ENCODE results near the gene AGTRAP.

Gene AGTRAP

DNA sequence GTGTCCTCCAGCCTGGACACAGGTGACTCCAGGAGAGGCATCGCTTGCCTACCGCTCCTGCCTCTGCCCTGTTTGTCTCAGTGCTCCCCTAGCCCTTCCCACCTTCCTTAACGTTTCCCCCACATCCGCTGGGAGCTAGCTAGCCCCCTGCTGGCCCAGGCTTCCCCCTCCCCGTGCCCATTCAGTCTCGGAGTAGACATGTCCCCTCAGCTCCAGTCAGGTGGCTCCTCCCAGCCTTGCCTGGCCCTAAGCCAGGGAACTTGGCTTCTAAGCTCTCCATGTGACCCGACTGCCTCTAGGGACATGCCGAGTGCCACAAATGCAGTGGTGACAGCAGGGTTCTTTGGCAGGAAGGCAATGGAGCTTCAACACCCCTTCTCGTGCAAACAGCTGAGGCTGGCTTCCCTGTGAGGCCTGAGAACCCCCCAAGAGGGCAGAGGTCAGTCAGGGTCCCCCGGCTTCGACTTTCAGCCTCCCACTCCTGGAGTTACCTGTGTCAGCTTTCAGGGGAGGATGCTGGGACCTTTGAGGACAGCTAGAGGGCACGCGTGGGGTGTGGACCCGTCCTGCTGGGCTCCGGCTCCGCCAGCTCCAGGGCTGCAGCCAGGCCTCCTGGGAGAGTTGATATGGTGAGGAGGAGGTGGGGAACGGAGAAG lies 28.2 kb upstream of the AGTRAP start:
- no peak for DNase-seq

DNA sequence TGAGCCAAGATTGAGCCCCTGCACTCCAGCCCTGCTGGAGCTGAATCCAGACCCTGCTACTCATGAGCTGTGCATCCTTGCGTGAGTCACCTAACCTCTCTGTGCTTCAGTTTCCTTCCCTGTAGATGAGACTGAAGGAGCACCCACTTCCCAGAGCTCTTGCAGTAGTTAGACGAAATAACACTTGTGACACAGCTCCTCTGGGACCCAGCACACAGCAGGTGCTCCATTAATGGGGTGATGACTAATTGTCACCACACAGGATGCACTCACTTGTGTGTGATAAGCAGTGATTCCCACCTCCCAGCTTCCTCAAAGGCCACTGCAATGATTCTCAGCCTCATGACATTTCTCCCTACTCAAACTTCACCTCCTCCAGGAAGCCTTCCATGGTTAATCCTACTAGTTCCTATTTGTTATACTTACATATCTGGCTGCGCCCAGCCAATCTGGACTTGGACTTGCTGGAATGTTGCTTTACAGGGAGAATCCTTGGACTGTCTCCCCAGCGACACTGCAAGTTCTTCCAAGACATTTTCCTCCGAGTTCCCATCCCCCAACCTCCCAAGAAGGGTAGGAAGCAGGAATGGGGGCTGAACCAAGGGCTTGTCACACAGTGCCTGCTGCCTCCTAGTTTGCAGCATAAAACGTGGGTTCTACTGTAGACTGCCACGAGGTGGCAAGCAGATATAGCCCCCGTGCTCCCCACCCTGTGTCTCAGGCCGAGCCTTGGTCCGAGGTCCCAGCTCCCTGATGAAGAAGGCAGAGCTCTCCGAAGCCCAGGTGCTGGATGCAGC lies 27.2 kb upstream of the AGTRAP start:
- DNase-seq: no peak

DNA sequence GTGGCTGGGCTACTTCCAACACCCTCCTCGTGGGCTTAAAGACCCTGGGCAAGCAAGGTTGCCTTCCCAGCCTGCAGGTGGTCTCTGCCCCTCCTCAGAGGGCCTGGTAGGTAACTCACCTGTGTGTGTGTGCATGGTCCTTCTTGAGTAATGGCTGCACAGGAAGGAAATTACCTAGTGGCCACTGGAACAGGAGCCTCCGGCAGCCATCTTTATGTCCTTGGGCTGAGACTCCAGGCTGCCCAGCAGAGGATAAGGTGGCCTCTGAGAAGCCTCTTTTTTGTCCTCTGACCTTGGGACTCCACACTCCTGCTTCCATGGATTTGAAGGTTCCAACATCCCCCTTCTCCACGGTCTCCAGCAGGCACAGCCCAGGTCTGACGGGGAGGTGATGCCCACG lies 24.4 kb upstream of the AGTRAP start:
- DNase-seq: no peak

DNA sequence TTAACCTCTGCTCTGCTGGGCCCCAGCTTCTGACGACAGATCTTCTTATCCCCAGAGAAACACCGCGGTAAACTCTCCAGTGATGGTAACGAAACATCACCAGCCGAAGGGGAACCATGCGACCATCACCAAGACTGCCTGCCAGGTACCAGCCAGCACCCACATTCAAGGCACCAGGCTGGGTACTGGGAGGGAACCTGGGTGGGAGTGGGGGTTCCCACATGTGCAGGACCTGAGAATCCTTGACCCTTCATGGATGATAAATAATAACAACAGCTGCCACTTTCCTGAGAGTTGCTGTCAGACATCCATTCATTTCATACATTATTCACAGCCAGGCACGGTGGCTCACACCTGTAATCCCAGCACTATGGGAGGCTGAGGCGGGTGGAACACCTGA lies 23.7 kb upstream of the AGTRAP start:
- no peak for DNase-seq

DNA sequence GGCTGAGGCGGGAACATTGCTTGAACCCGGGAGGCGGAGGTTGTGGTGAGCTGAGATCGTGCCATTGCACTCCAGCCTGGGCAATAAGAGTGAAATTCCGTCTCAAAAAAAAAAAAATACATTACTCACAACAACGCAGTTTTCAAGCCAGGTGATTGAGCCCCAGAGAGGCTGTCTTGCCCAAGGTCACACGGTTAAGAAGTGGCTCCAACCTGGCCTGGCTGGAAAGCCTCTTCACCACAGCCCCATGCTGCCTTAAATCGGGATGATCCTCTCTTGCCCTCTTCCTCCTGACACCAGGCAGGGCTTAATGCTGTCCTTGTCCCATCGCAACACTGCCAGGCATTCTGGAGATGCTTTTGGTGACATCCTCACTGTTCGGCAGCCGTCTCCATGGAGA lies 22.8 kb upstream of the AGTRAP start:
- no peak for DNase-seq

DNA sequence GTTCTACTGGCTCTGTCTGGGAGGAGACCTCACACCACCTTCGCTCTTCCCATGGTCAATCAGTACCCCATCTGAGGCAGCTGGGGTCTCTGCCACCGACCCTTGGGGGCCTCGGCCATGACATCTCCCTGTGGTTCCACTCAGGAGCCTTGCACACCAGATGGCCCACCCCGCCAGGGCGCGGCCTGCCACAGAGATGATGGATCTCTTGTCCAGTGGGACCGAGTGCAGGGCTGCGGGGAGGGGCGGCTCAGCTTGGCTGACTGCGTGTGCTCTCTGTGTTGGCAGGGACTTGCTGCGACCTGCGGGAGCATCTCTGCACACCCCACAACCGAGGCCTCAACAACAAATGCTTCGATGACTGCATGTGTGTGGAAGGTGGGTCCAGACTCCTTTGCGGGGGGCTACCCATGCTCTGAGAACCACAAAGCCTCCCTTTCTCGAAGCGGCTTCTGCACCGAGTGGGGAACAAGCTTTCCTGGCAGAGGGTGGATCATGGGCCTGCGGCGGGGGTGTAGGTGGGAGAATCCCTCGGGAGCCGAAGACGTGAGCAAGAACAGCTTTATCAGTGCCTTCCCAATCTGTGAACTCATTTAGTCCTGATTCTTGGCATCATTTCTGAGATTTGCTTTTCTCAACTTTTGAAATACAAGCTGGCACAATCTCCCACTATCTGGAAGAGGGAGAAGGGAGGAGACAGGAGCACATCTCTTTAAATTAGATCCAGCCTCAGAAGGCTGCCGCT lies 20.9 kb upstream of the AGTRAP start:
- DNase-seq: no peak

DNA sequence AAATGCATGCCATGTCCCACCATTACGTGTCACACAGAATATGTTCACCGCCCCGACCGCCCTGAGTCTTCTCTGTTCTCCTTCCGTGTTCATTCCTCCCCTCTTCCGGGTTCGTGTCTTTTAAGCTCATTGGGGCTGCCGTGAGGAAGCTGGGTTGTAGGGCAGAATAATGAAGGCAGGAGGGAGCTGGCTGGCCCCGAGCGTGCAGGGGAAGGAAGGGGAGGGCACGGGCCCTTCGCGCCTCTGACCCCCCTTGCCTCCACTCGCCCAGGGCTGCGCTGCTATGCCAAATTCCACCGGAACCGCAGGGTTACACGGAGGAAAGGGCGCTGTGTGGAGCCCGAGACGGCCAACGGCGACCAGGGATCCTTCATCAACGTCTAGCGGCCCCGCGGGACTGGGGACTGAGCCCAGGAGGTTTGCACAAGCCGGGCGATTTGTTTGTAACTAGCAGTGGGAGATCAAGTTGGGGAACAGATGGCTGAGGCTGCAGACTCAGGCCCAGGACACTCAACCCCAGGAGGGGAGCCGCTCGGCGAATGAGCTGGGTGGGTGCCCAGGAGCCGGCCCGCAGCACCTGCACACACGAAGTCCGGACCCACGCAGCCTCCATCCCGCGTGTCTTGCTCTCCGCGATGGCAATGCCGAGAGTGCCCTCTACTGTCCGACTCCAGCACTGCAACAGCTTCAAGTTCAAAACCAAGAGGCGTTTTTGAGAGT lies 16.5 kb upstream of the AGTRAP start:
- DNase-seq: peak; percentile 49

DNA sequence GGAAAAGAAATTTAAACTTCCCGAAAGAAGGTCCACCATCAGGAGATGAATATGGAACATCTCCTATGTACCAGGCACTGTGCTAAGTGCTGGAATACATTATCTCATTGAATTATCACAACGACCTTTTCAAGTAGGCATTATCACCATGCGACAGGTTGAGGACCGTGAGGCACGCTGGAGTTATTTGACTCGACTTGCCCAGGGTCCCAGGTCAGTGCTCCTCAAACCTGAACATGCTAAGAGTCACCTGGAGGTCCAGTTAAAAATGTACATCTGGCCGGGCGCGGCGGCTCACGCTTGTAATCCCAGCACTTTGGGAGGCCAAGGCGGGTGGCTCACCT lies 15.9 kb upstream of the AGTRAP start:
- no peak for DNase-seq

DNA sequence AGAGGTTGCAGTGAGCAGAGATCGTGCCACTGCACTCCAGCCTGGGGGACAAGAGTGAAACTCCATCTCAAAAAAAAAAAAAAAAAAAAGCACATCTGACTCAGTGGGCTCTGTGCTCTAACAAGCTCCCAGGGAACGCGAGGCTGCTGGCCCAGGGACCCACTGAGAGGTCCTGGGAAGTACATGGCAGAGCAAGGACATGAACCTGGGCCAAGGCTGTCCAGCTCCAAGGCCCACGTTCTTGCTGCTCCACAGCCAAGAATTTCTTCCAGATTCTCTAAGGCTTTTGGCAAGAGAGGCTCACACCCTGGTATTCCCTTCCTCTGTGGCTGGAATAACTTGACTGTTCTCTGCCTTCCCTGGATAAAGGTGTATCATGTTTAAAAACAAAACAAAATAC lies 15.4 kb upstream of the AGTRAP start:
- no peak for DNase-seq

DNA sequence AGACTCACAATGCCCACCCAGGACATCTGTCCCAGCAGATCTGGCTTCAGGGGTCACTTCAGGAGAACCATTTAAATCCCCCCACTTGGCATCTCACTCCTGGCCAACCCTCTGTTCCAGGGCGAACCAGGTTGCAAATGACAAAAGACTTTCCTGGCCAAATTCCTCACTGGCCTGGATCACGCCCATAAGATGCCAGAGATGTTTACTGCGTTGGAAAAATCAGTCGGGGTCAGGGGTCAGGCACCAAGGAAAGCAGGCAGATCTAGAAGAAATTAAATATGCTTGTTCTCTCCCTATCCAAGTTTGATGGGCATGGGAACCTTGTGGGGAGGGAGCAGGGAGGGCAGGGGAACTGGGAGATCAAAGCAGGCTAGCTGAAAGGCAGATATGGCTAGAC lies 14.6 kb upstream of the AGTRAP start:
- DNase-seq: no peak

DNA sequence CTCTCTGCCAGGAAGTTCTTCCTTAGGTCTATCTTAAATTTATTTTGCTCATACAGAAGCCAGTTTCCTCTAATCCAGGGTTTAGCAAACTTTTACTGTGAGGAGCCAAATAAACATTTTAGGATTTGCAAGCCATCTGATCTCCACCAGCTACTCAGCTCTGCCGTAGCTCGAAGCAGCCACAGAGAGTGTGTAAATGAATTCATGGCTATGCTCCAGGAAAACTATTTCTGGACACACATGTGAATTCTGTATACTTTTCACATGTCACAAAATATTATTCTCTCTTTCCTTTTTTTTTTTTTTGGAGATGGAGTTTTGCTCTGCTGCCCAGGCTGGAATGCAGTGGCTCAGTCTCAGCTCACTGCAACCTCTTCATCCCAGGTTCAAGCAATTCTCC lies 13.4 kb upstream of the AGTRAP start:
- DNase-seq: no peak

DNA sequence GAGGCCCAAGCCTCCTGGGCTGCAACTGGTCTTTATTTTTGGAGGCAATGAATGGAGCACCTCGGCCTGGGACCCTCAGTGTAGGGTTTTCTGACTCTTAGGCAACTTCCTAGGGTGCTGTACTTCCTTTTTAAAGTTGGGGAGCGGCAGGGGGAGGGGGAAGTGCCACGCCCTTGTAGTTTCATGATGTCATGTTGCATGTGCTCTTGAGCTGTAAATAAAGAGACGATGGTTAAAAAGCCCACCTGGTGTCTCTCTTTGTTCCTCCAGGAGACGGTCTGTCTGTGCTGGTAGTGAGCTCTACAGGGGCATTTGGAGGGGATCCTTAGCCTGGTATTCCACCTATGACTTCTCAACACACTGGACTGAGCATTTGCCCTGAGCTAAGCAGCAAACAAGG lies 10.3 kb upstream of the AGTRAP start:
- DNase-seq: no peak

DNA sequence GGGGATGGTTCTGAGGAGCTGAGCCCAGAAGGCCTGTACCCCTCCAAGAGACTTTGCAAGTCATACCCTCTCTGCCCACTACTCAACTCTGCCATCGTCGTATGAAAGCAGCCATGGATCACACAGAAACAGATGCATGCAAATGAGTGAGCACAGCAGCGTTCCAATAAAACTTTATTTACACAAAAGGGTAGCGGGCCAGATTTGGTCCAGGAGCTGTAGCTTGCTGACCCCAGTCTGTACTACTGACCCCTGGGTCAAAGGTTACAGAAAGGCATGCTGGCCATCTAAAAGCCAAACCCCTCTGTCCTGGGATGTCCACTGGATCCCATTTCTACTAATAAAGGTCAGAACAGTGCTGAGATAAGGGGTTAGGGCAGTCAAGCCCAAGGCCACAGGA lies 8.8 kb upstream of the AGTRAP start:
- DNase-seq: no peak

DNA sequence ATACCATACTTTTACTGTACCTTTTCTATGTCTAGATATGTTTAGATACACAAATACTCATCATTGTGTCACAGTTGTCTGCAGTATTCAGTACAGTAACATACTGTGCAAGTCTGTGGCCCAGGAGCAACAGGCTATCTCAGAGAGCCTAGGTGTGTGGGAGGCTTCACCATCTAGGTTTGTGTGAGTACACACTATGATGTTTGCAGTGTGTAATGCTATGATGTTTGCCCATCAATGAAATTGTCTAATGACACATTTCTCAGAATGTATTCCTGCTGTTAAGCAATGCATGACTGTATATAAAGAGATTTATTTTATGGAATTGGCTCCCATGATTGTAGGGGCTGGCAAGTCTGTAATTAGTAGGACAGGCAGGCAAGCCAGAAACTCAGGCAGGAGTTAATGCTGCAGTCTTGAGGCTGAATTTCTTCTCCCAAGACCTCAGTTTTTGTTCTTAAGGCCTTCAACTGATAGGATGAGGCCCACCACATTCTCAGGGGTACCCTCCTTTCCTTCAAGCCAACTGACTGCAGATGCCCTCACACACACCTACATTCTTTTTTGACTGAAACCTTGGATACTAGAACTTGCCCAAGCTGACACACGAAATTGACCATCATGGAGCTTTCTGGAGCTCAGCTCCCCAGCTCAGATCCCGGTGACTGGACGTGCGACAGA lies 7.7 kb upstream of the AGTRAP start:
- peak; percentile 36 for DNase-seq

DNA sequence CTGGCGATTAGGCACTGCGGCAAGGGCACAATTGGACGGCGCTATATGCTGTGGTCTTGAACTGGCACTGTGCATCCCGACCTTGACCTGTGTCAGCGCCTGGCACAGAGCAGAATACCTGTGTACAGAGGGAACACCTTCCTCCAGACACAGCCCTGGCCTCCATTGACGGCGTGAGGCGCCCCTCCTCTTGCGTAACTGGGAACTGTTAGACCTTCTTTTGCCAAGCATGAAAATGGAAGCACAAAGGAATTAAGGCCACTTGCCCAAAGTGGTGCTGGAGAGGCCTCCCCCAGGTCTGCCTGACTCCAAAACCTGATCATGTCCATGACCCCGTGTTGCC lies 6.8 kb upstream of the AGTRAP start:
- no peak for DNase-seq

DNA sequence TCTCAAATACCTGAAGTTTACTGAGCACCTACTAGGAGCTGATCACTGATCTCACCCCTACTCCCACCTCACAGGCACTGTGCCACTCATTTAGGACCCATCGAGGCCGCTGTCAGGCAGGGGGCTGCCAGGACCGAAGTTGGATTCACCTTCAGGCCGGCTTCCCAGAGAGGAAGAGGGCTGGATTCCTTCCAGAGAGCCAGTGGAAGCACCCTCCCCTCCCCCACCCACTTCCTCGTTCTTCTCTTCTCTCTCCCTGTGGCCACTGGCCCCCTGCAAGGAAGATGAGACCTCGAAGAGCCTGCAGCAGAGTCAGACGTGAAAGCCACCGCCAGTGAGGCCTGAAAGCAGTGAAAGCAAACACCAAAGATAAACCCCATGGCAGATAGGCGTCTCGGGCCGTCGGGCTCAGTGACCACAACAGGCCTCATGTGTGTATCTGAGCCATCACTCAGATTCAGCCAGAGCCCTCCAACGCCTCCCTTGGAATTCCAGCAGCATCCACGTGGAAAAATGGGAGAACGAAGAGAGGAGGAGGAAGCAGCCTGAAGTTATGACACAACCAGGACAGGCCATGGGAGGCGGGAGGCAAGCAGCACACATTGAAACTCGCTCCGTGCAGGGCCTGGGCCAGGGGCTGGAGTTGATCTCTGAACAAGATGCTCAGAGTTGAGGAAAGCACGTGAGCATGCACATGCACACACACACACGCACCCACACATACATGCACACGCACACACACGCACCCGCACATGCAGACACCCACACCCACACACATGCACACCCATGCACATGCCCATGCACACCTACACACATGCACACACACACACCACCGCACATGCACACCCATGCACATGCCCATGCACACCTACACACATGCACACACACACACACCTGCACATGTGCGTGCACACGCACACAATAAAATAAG lies 6.2 kb upstream of the AGTRAP start:
- DNase-seq: peak; percentile 96

DNA sequence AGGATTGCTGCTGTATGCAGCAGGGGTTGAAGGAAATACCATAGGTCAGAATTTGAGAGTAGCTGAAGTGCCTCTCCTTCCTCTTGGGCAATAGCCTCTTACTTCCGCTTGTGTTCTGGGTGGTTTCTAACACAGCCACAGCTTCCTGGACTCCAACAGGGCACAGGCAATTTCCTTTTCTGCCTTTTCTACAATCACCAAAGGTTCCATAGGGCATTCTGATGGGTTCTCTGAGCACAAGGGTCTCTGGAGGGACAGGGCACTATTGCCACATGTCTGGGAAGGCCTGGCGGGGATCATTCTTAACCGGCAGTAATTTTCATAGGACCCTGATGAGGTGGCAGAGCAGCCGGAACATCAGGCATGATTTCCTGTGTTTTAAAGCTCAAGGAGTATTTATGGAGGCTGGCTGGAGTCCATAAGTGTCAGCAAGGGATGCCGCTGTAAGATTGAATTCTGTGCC lies 5.5 kb upstream of the AGTRAP start:
- no peak for DNase-seq

DNA sequence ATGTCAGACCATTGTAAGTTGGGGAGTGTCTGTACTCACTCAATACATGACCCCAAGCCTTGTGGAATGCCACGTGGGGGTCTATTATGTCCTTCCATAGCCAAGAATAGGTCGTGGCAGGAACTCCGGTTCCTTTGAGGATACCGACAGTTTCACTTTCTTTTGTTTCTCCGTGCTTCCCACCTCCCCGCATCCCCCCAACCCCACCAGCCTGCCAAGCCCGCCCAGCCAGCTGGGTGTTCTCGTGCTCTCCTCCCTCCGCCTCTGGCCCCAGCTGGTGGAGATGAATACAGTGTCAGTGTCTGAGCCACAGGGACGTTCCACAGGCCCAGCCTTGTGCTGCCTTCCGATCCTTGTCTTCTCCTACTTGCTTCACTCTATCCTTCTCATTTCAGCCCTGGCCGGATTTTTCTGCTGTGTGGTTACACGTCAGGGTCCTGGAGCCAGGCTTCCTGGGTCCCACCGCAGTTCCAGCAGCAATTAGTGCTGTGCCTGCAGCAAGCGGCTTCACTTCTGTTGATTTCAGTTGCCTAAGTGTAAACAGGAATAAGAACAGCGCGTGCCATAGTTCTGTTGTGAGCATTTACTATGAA lies 4.1 kb upstream of the AGTRAP start:
- DNase-seq: peak; percentile 15

DNA sequence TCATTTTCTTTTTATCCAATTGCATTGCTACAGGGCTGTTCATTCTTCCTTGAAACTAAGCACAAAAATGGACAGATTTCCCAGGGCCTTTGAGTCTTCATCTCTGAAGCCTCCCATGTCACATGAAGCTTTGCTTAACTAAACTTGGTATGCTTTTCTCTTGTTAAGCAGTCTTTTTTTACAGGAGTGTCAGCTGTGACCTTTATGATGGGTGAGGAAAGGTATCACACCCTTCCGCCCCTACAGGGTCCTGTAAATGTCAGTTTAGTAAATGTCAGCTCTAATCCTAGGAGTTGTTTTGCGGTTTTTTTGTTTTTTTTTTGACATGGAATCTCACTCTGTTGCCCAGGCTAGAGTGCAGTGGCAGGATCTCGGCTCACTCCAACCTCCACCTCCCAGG lies 2.6 kb upstream of the AGTRAP start:
- no peak for DNase-seq

DNA sequence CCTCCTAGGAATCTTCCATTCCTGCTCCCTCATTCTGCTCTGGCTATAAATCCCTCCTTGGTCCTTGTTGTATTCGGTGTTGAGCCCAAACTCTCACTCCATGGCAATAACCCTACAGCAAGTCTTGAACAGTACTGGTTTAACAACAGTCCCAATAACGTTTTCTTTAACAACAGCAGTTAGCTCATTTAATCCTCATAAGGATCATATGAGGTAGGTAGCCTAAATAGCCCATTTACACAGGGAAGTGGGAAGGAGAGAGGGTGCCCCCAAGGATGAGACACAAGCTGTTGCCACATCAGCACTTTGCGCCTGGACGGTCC lies 444 bp upstream of the AGTRAP start:
- DNase-seq: no peak
